ENCODE results near the gene RBM33.

DNA sequence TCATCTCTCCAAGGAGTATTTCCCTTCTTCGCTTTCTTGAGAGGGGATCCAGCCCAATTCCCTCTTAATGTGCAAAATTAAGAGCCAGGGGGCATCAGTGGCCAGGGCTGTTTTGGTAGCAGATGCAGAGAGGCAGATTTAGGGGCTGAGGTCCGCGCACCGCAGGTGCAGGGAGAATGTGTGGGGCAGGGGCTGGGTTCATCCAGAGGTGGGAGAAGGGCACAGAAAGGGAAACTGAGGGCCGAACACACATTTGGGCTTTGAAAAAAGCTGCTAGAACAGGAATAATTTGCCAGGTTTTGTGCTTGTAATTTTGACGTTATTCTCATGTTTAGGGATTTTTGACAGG, 174.3 kb downstream of the RBM33 start:
- TF ChIP-seq, protein P1, sequence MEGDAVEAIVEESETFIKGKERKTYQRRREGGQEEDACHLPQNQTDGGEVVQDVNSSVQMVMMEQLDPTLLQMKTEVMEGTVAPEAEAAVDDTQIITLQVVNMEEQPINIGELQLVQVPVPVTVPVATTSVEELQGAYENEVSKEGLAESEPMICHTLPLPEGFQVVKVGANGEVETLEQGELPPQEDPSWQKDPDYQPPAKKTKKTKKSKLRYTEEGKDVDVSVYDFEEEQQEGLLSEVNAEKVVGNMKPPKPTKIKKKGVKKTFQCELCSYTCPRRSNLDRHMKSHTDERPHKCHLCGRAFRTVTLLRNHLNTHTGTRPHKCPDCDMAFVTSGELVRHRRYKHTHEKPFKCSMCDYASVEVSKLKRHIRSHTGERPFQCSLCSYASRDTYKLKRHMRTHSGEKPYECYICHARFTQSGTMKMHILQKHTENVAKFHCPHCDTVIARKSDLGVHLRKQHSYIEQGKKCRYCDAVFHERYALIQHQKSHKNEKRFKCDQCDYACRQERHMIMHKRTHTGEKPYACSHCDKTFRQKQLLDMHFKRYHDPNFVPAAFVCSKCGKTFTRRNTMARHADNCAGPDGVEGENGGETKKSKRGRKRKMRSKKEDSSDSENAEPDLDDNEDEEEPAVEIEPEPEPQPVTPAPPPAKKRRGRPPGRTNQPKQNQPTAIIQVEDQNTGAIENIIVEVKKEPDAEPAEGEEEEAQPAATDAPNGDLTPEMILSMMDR (IDR thresholded peaks at IDR 0.05): no peak
- no peak for TF ChIP-seq NR3C1 (CRISPR knock-in tag; conservative IDR thresholded peaks at IDR 0.05; ENCODE audit: low read depth)

Data from WTC11 (cell line).